ENCODE measurements around the gene PDCD4.

DNA sequence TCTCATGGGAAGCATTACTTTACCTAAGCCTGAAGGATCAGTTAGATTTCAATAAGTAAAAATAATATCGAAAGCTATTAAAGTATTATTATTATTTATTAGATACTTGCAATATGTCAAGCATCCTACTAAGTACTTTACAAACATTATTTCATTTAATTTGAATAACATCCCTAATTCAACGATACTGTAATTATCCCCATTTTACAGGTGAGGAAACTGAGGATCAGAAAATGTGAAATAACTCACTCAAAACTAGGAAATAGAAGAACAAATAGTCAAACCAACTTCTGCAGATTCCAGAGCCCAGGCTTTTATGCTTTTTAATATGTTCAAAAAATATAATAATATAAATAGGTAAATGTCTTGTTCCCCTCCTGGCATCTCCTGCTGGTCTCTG is 10.3 kb upstream of the PDCD4 start:
- TF ChIP-seq, protein P1, sequence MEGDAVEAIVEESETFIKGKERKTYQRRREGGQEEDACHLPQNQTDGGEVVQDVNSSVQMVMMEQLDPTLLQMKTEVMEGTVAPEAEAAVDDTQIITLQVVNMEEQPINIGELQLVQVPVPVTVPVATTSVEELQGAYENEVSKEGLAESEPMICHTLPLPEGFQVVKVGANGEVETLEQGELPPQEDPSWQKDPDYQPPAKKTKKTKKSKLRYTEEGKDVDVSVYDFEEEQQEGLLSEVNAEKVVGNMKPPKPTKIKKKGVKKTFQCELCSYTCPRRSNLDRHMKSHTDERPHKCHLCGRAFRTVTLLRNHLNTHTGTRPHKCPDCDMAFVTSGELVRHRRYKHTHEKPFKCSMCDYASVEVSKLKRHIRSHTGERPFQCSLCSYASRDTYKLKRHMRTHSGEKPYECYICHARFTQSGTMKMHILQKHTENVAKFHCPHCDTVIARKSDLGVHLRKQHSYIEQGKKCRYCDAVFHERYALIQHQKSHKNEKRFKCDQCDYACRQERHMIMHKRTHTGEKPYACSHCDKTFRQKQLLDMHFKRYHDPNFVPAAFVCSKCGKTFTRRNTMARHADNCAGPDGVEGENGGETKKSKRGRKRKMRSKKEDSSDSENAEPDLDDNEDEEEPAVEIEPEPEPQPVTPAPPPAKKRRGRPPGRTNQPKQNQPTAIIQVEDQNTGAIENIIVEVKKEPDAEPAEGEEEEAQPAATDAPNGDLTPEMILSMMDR (conservative IDR thresholded peaks at IDR 0.05; ENCODE audit: low read depth, low read length), result no peak
- TF ChIP-seq EZH2phosphoT487 (IDR thresholded peaks at IDR 0.05; ENCODE audit: borderline replicate concordance, low read length), result no peak
